ENCODE data around the gene GALNTL6. TPM values are rescaled to one million over a fixed set of nuclear protein-coding genes. Genes with fewer than 3 reads are reported as not detected.
A peak's percentile ranks its signal among the peaks of the same experiment; 100 is the strongest.

The GALNTL6 gene
- total RNA-seq, 1 experiment from 2014 or later: not detected

DNA sequence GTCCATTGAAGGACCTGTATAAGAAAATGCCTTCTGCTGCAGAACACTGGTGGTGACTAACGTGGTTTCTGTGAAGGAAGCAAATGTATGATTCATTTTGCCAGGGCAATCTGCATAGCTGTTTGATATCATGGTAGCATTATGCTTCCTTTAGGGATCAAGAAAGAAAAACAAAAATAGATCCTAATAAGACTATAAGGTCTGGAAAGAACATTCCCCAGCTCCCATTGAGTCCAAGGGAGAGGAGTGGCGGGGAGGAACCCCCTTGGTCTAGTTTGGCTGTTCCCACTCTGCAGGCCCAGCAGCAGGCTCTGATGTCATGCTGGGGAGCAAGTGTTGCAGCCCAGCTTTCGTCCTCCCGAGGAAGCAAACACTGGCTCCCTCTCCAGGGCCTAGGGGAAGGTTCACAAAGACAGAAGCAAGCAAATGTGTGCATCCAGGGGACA lies 1200.9 kb downstream of the GALNTL6 start:
- H3K4me1 Mint-ChIP-seq: peaks cover 32% of the 10 kb centered on the region in 2 experiments
- H4K8ac ChIP-seq (replicated peaks; ENCODE audit: insufficient read length, low read depth, low read length): no peak overlapping the region
- H3K9ac ChIP-seq (ENCODE audit: extremely low read depth, insufficient read length, low read length): no peak overlapping the region
- H3K79me2 ChIP-seq (ENCODE audit: insufficient read depth, low read length): no peaks in the 10 kb centered on the region
- no peak overlapping the region for H3K14ac ChIP-seq (ENCODE audit: insufficient read depth, low read length)
- H3K27me3 ChIP-seq (ENCODE audit: insufficient read depth, low read length): no peaks in the 10 kb centered on the region
- no peak overlapping the region for H2BK12ac ChIP-seq (ENCODE audit: insufficient read length, low read depth, low read length)
- no peak overlapping the region for H4K91ac ChIP-seq (ENCODE audit: insufficient read length, low read depth, low read length)
- no peak overlapping the region for H2AK5ac ChIP-seq (ENCODE audit: insufficient read length, low read length)
- peaks cover 5 to 11% (median 9%) of the 10 kb centered on the region in 3 experiments for H3K36me3 Mint-ChIP-seq (ENCODE audit: insufficient read depth in 1 of 3, low read depth in 3 of 3)
- no peak overlapping the region for H2BK15ac ChIP-seq (ENCODE audit: low read depth, low read length)
- H3K4me3 Mint-ChIP-seq: peak overlapping the region in 1 of 2 experiments; percentile 28; a peak in 2 of 5 replicates
- H3K9me3 Mint-ChIP-seq: peaks cover 6 to 9% of the 10 kb centered on the region in 2 experiments
- no peak overlapping the region for H4K5ac ChIP-seq (ENCODE audit: insufficient read length, low read depth, low read length)
- no peaks in the 10 kb centered on the region for H3K27me3 Mint-ChIP-seq (ENCODE audit: low read depth)
- H3K4ac ChIP-seq (ENCODE audit: low read depth, low read length): no peak overlapping the region
- no peaks in the 10 kb centered on the region for H3K79me1 ChIP-seq (ENCODE audit: insufficient read depth, low read depth, low read length, poor library complexity, severe bottlenecking)
- H3K56ac ChIP-seq (ENCODE audit: insufficient read length, low read depth, low read length): no peak overlapping the region
- H2BK5ac ChIP-seq (ENCODE audit: insufficient read length, low read length): no peak overlapping the region
- peak overlapping the region in 2 of 3 experiments; percentile 63 to 92; a peak in 4 of 7 replicates for H3K27ac Mint-ChIP-seq
- H2AFZ ChIP-seq (ENCODE audit: low read length): no peak overlapping the region
- H3K23me2 ChIP-seq (ENCODE audit: insufficient read length, low read depth, low read length, poor library complexity, severe bottlenecking): no peaks in the 10 kb centered on the region
- H3K27ac ChIP-seq (ENCODE audit: insufficient read length, low read depth, low read length): no peak overlapping the region
- H3K9me3 ChIP-seq (ENCODE audit: control insufficient read depth, low read depth, low read length): no peaks in the 10 kb centered on the region
- DNase-seq: peak; percentile 86
- TF ChIP-seq CTCF (conservative IDR thresholded peaks at IDR 0.05): peak; percentile 57
- no peak overlapping the region for H3T11ph ChIP-seq (ENCODE audit: low read length)
- no peak overlapping the region for H3K4me2 ChIP-seq (ENCODE audit: insufficient read depth, insufficient read length, low read length)
- H4K20me1 ChIP-seq (ENCODE audit: control insufficient read depth, insufficient read depth, insufficient read length): no peaks in the 10 kb centered on the region
- H2BK120ac ChIP-seq (ENCODE audit: low read depth, low read length, poor library complexity, severe bottlenecking): no peak overlapping the region
- no peak overlapping the region for H3K23ac ChIP-seq (ENCODE audit: insufficient read length, low read depth, low read length)
- WGBS (ENCODE audit: extremely low coverage, insufficient read length, low lambda C conversion rate): no CpG with 5 or more reads among the region's 4 CpGs
- no peak overlapping the region for H2BK20ac ChIP-seq (ENCODE audit: low read depth, low read length, poor library complexity, severe bottlenecking)
- no peak overlapping the region for H3K18ac ChIP-seq (ENCODE audit: insufficient read length, low read depth, low read length)
- H3K4me1 ChIP-seq (ENCODE audit: insufficient read depth, low read length): no peaks in the 10 kb centered on the region
